Measurements from ENCODE around the gene KDSR. TPM values are rescaled to one million over a fixed set of nuclear protein-coding genes. Genes with fewer than 3 reads are reported as not detected.

Gene KDSR
- total and polyA plus RNA-seq, 2 of the 13 experiments (the other 11 are each of a cell fraction or from before 2014, with no cell fraction given): 10.4 to 20.9 TPM

DNA sequence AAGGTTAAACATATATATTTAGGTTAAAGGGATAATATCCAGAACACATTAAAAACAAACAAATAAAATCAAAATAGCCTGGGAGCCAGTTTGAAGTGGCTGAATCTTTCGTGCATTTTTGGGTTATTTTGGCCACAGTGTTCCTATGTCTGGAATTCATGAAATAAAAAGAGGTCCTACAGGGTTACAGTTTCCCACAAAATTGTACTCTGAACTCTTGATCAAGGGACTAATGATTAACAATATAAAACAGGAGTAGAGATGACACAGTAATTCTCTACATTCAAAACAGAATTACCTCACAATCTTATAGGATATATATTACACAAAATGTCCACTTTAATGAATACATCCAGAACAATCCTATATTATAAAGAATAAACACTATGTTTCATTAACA, 30.3 kb upstream of the KDSR start:
- DNase-seq (ENCODE audit: low spot score): no peak
- no peak for ATAC-seq
- CTCF ChIA-PET (ENCODE audit: low intra/inter-chr PET ratio, low total read pairs): no interaction called here
- TF ChIP-seq GTF2F1 (IDR thresholded peaks at IDR 0.05; ENCODE audit: low read length): no peak
- no peak for TF ChIP-seq CHD2 (IDR thresholded peaks at IDR 0.05; ENCODE audit: low read depth, low read length)
- TF ChIP-seq HCFC1 (IDR thresholded peaks at IDR 0.05; ENCODE audit: low read depth, low read length): no peak
- Histone ChIP-seq H3K4me3 (replicated peaks in 1 of 3; ENCODE audit: insufficient read depth in 1 of 3, low read depth in 2 of 3, low read length in 3 of 3) (no peak overlapping the region), H3K4me1 (ENCODE audit: insufficient read depth, low read length) (no peaks in the 10 kb centered on the region), H3K9me3 (ENCODE audit: low read length) (no peaks in the 10 kb centered on the region), H3K79me2 (ENCODE audit: insufficient read depth, low read length) (no peaks in the 10 kb centered on the region), H3K36me3 (replicated peaks in 1 of 2; ENCODE audit: control insufficient read depth in 1 of 2, insufficient read depth in 2 of 2, low read length in 2 of 2) (peaks cover 7 to 58% of the 10 kb centered on the region in 2 experiments; a peak in 4 of 5 replicates), H2AFZ (ENCODE audit: low read length) (no peak overlapping the region), H3K27me3 (ENCODE audit: control insufficient read depth in 1 of 2, insufficient read depth in 2 of 2, low read length in 2 of 2) (no peaks in the 10 kb centered on the region), H3K4me2 (ENCODE audit: low read depth, low read length) (no peak overlapping the region), H3K27ac (ENCODE audit: extremely low read length, insufficient read depth, low read length) (no peak overlapping the region), H4K20me1 (ENCODE audit: insufficient read depth, low read length) (no peaks in the 10 kb centered on the region), H3K9ac (ENCODE audit: insufficient read depth, low read depth, low read length) (no peak overlapping the region)
- no peak for FAIRE-seq
- 100% methylated on average over 1 of the region's 1 CpG for WGBS (ENCODE audit: low lambda C conversion rate)
- intact Hi-C loops (cut with micrococcal nuclease; ENCODE audit: unreplicated experiment): no loop called here
- in situ Hi-C loops (cut with HindIII; ENCODE audit: extremely low pct_ligation_motif_present, low pct_unique_long_range_greater_than_20kb): no loop called here
- TSS peak; percentile 26 for BruUV-seq (replicated peaks)
- POLR2A ChIA-PET: no interaction called here

DNA sequence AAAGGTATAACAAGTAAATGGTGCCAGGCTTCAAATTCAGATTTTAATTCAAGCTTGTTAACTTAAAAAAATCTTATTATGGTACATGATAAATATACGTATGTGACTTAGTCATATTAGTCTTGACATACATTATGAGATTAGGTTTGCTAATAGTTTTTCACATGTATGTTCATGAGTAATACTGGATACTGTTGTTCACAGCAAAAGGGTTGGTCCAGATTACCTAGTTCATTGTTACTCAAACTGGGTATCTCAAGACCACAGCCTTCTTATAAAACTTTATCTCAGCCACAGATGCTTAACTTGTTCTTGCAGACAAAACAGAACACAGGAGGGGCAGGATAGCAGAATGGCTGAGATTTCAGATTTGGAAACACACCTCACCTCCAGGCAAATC, 28.5 kb upstream of the KDSR start:
- Histone ChIP-seq H3K4me2 (ENCODE audit: low read depth, low read length) (no peak overlapping the region), H3K9me3 (ENCODE audit: low read length) (no peaks in the 10 kb centered on the region), H3K9ac (ENCODE audit: insufficient read depth, low read depth, low read length) (no peak overlapping the region), H3K36me3 (replicated peaks in 1 of 2; ENCODE audit: control insufficient read depth in 1 of 2, insufficient read depth in 2 of 2, low read length in 2 of 2) (peaks cover 5 to 54% of the 10 kb centered on the region in 2 experiments; a peak in 4 of 5 replicates), H3K27ac (ENCODE audit: extremely low read length, insufficient read depth, low read length) (no peak overlapping the region), H2AFZ (ENCODE audit: low read length) (no peak overlapping the region), H3K79me2 (ENCODE audit: insufficient read depth, low read length) (no peaks in the 10 kb centered on the region), H3K4me1 (ENCODE audit: insufficient read depth, low read length) (no peaks in the 10 kb centered on the region), H3K27me3 (ENCODE audit: control insufficient read depth in 1 of 2, insufficient read depth in 2 of 2, low read length in 2 of 2) (no peaks in the 10 kb centered on the region), H4K20me1 (ENCODE audit: insufficient read depth, low read length) (no peaks in the 10 kb centered on the region), H3K4me3 (replicated peaks in 1 of 3; ENCODE audit: insufficient read depth in 1 of 3, low read depth in 2 of 3, low read length in 3 of 3) (no peak overlapping the region)
- intact Hi-C loops (cut with micrococcal nuclease; ENCODE audit: unreplicated experiment): no loop called here
- 96% methylated on average over 1 of the region's 1 CpG for WGBS (ENCODE audit: low lambda C conversion rate)
- ChIA-PET POLR2A (no interaction called here), CTCF (ENCODE audit: low intra/inter-chr PET ratio, low total read pairs) (no interaction called here)
- DNase-seq (ENCODE audit: low spot score) (no peak), FAIRE-seq (no peak), ATAC-seq (no peak)
- in situ Hi-C loops (cut with HindIII; ENCODE audit: extremely low pct_ligation_motif_present, low pct_unique_long_range_greater_than_20kb): no loop called here
- TF ChIP-seq, protein P1, sequence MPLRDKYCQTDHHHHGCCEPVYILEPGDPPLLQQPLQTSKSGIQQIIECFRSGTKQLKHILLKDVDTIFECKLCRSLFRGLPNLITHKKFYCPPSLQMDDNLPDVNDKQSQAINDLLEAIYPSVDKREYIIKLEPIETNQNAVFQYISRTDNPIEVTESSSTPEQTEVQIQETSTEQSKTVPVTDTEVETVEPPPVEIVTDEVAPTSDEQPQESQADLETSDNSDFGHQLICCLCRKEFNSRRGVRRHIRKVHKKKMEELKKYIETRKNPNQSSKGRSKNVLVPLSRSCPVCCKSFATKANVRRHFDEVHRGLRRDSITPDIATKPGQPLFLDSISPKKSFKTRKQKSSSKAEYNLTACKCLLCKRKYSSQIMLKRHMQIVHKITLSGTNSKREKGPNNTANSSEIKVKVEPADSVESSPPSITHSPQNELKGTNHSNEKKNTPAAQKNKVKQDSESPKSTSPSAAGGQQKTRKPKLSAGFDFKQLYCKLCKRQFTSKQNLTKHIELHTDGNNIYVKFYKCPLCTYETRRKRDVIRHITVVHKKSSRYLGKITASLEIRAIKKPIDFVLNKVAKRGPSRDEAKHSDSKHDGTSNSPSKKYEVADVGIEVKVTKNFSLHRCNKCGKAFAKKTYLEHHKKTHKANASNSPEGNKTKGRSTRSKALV (CRISPR knock-in tag; IDR thresholded peaks at IDR 0.05): no peak
- no peak for TF ChIP-seq ZNF230 (CRISPR knock-in tag; IDR thresholded peaks at IDR 0.05)
- no peak for TF ChIP-seq ZNF180 (CRISPR knock-in tag; IDR thresholded peaks at IDR 0.05; ENCODE audit: borderline replicate concordance, low read depth)
- TF ChIP-seq ATF1 (CRISPR knock-in tag; IDR thresholded peaks at IDR 0.05): no peak
- TF ChIP-seq GFI1 (CRISPR knock-in tag; IDR thresholded peaks at IDR 0.05; ENCODE audit: borderline replicate concordance): no peak
- no TSS peak for BruUV-seq (replicated peaks)

Measured in HepG2 (cell line).